Mesenchymal stem cell (in vitro differentiated cells and primary cell): ENCODE results near the gene CCDC196.

Experiments
- DNase-seq: peaks from one replicate; pipeline ENCODE4 v3.0.0-alpha.2; 2013
- H2AFZ ChIP-seq: one replicate; pipeline ENCODE4 v1.6.1; 2013; ENCODE audit warnings: low read depth, mild to moderate bottlenecking, control low read depth, inconsistent platforms, low read length, moderate library complexity
- H2AK5ac ChIP-seq: 2 replicates; pipeline ENCODE4 v1.6.1; 2013; ENCODE audit warnings: low read length, moderate library complexity, mild to moderate bottlenecking, inconsistent platforms; ENCODE audit not compliant: severe bottlenecking
- H2BK120ac ChIP-seq: one replicate; pipeline ENCODE4 v1.6.1; 2013; ENCODE audit warnings: low read depth, mild to moderate bottlenecking, inconsistent platforms, low read length, moderate library complexity
- H2BK12ac ChIP-seq, 2 experiments: one replicate each; pipeline ENCODE4 v1.6.1; 2013; ENCODE audit warnings: inconsistent platforms in 2 of 2, low read length in 2 of 2, mild to moderate bottlenecking in 2 of 2, moderate library complexity in 2 of 2, control low read depth in 1 of 2
- H2BK15ac ChIP-seq: one replicate; pipeline ENCODE4 v1.6.1; 2013; ENCODE audit warnings: mild to moderate bottlenecking, low read depth, inconsistent platforms; ENCODE audit not compliant: poor library complexity, severe bottlenecking
- H2BK5ac ChIP-seq: 2 replicates; pipeline ENCODE4 v1.6.1; 2013; ENCODE audit warnings: low read depth, mild to moderate bottlenecking, low read length, control low read depth, inconsistent platforms; ENCODE audit not compliant: poor library complexity, severe bottlenecking
- H3K14ac ChIP-seq, 2 experiments: one replicate each; pipeline ENCODE4 v1.6.1; 2013; ENCODE audit warnings: inconsistent platforms in 2 of 2, low read length in 2 of 2, control low read depth in 1 of 2, mild to moderate bottlenecking in 1 of 2, moderate library complexity in 1 of 2
- H3K18ac ChIP-seq, 2 experiments: one replicate each; pipeline ENCODE4 v1.6.1; 2013; ENCODE audit warnings: inconsistent platforms in 2 of 2, low read length in 2 of 2, control low read depth in 1 of 2, low read depth in 1 of 2, mild to moderate bottlenecking in 1 of 2
- H3K23ac ChIP-seq, 2 experiments: one replicate each; pipeline ENCODE4 v1.6.1; 2013; ENCODE audit warnings: inconsistent platforms in 2 of 2, low read length in 2 of 2, mild to moderate bottlenecking in 2 of 2, moderate library complexity in 2 of 2, control low read depth in 1 of 2
- H3K27ac ChIP-seq: 2 replicates; pipeline ENCODE4 v1.5.1; 2013; ENCODE audit warnings: mild to moderate bottlenecking, moderate library complexity, low read length, control low read depth, inconsistent platforms; ENCODE audit not compliant: poor library complexity, severe bottlenecking
- H3K27me3 ChIP-seq, 2 experiments: 2 replicates each; pipeline versions ENCODE4 v1.6.1 to v1.7.0; 2013; ENCODE audit warnings: low read length in 2 of 2, mild to moderate bottlenecking in 2 of 2, moderate library complexity in 2 of 2, control low read depth in 1 of 2, inconsistent platforms in 1 of 2; ENCODE audit not compliant: control insufficient read depth in 1 of 2, insufficient read depth in 1 of 2
- H3K36me3 ChIP-seq, 2 experiments: 2 replicates each; pipeline versions ENCODE4 v1.6.1 to v1.7.0; 2013; ENCODE audit warnings: low read length in 2 of 2, control low read depth in 1 of 2, inconsistent platforms in 1 of 2, low read depth in 1 of 2, mild to moderate bottlenecking in 1 of 2; ENCODE audit not compliant: insufficient read depth in 2 of 2, control insufficient read depth in 1 of 2
- H3K4ac ChIP-seq, 2 experiments: one replicate each; pipeline ENCODE4 v1.6.1; 2013; ENCODE audit warnings: inconsistent platforms in 2 of 2, low read length in 2 of 2, mild to moderate bottlenecking in 2 of 2, moderate library complexity in 2 of 2, control low read depth in 1 of 2, low read depth in 1 of 2
- H3K4me1 ChIP-seq: 2 replicates; pipeline ENCODE4 v1.6.1; 2013; ENCODE audit warnings: low read depth, low read length, control low read depth; ENCODE audit not compliant: control insufficient read depth, insufficient read depth
- H3K4me2 ChIP-seq: 2 replicates; pipeline ENCODE4 v1.6.1; 2013; ENCODE audit warnings: low read length, mild to moderate bottlenecking, inconsistent platforms; ENCODE audit not compliant: poor library complexity, severe bottlenecking
- H3K4me3 ChIP-seq, 2 experiments: 2 replicates each; pipeline versions ENCODE4 v1.5.1 to v1.7.0; 2013; ENCODE audit warnings: low read length in 2 of 2, mild to moderate bottlenecking in 2 of 2, control low read depth in 1 of 2, low read depth in 1 of 2; ENCODE audit not compliant: insufficient read depth in 1 of 2
- H3K79me1 ChIP-seq: replicated peaks from 2 replicates; pipeline ENCODE4 v1.6.1; 2013; ENCODE audit warnings: mild to moderate bottlenecking, control low read depth, low read length, inconsistent platforms; ENCODE audit not compliant: poor library complexity, severe bottlenecking
- H3K9ac ChIP-seq: 2 replicates; pipeline ENCODE4 v1.7.0; 2013; ENCODE audit warnings: mild to moderate bottlenecking, low read length, moderate library complexity
- H3K9me3 ChIP-seq: 2 replicates; pipeline ENCODE4 v1.7.0; 2013; ENCODE audit warnings: mild to moderate bottlenecking, low read length; ENCODE audit not compliant: control insufficient read depth
- H4K8ac ChIP-seq: one replicate; pipeline ENCODE4 v1.6.1; 2013; ENCODE audit warnings: inconsistent platforms, mild to moderate bottlenecking, low read length, moderate library complexity
- H4K91ac ChIP-seq: one replicate; pipeline ENCODE4 v1.6.1; 2013; ENCODE audit warnings: mild to moderate bottlenecking, low read length, inconsistent platforms
- WGBS: methylation state at CpG from one replicate; pipeline ENCODE4 v1.1.7; 2013; ENCODE audit warnings: mixed read lengths; 5-methylcytosine and 5-hydroxymethylcytosine counted together

The CCDC196 gene

GRCh38 chr14:66483322-66483721, 2.8 kb upstream of the CCDC196 start:
- Histone ChIP-seq H4K91ac (no peak overlapping the region), H3K9me3 (no peaks in the 10 kb centered on the region), H3K36me3 (no peaks in the 10 kb centered on the region), H2BK15ac (no peak overlapping the region), H3K27ac (no peak overlapping the region), H4K8ac (no peak overlapping the region), H3K4me2 (no peak overlapping the region), H3K23ac (no peak overlapping the region), H3K4me1 (no peaks in the 10 kb centered on the region), H3K79me1 (no peaks in the 10 kb centered on the region), H3K4ac (no peak overlapping the region), H3K4me3 (no peak overlapping the region), H3K18ac (no peak overlapping the region), H2AFZ (no peak overlapping the region), H3K27me3 (no peaks in the 10 kb centered on the region), H3K9ac (no peak overlapping the region), H2BK120ac (no peak overlapping the region), H3K14ac (no peak overlapping the region), H2BK5ac (no peak overlapping the region), H2BK12ac (no peak overlapping the region), H2AK5ac (no peak overlapping the region)
- no peak for DNase-seq
- 60% methylated on average over 1 of the region's 1 CpG for WGBS

GRCh38 chr14:66485029-66485428, 1.1 kb upstream of the CCDC196 start:
- 72% methylated on average over 2 of the region's 3 CpGs for WGBS
- H3K27ac ChIP-seq = no peak overlapping the region

GRCh38 chr14:66487164-66487563, 993 bp downstream of the CCDC196 start:
- H2AK5ac ChIP-seq = no peak overlapping the region
- H3K14ac ChIP-seq = no peak overlapping the region
- H3K27me3 ChIP-seq = no peaks in the 10 kb centered on the region
- H2BK5ac ChIP-seq = no peak overlapping the region
- no peak overlapping the region for H3K27ac ChIP-seq
- 40% methylated on average over 1 of the region's 2 CpGs for WGBS
- H3K4me1 ChIP-seq = no peaks in the 10 kb centered on the region
- H3K23ac ChIP-seq = no peak overlapping the region
- no peak overlapping the region for H2AFZ ChIP-seq
- H3K4ac ChIP-seq = no peak overlapping the region
- no peak for DNase-seq
- no peak overlapping the region for H3K9ac ChIP-seq
- H4K91ac ChIP-seq = no peak overlapping the region
- no peak overlapping the region for H2BK120ac ChIP-seq
- no peaks in the 10 kb centered on the region for H3K9me3 ChIP-seq
- H4K8ac ChIP-seq = no peak overlapping the region
- no peaks in the 10 kb centered on the region for H3K36me3 ChIP-seq
- no peak overlapping the region for H2BK15ac ChIP-seq
- H3K18ac ChIP-seq = no peak overlapping the region
- no peak overlapping the region for H2BK12ac ChIP-seq
- no peak overlapping the region for H3K4me3 ChIP-seq
- no peak overlapping the region for H3K4me2 ChIP-seq
- no peaks in the 10 kb centered on the region for H3K79me1 ChIP-seq

More at GRCh38 chr14:66485029-66485428, 1.1 kb upstream of the CCDC196 start:
- no peak overlapping the region for H2BK12ac ChIP-seq
- no peak overlapping the region for H4K91ac ChIP-seq
- no peaks in the 10 kb centered on the region for H3K79me1 ChIP-seq
- no peak overlapping the region for H3K14ac ChIP-seq
- no peak overlapping the region for H2BK15ac ChIP-seq
- H2BK120ac ChIP-seq = no peak overlapping the region
- H3K4me1 ChIP-seq = no peaks in the 10 kb centered on the region
- H2BK5ac ChIP-seq = no peak overlapping the region
- H3K36me3 ChIP-seq = no peaks in the 10 kb centered on the region
- H3K4ac ChIP-seq = no peak overlapping the region
- no peak overlapping the region for H3K4me2 ChIP-seq
- H2AK5ac ChIP-seq = no peak overlapping the region
- H3K9ac ChIP-seq = no peak overlapping the region
- H3K4me3 ChIP-seq = no peak overlapping the region
- no peak overlapping the region for H2AFZ ChIP-seq
- DNase-seq = no peak
- H3K23ac ChIP-seq = no peak overlapping the region
- no peak overlapping the region for H4K8ac ChIP-seq
- H3K27me3 ChIP-seq = no peaks in the 10 kb centered on the region
- no peaks in the 10 kb centered on the region for H3K9me3 ChIP-seq
- H3K18ac ChIP-seq = no peak overlapping the region

GRCh38 chr14:66490143-66491111, 4.3 kb downstream of the CCDC196 start:
- Histone ChIP-seq H3K4me2 (no peak overlapping the region), H4K91ac (no peak overlapping the region), H4K8ac (no peak overlapping the region), H2BK5ac (no peak overlapping the region), H3K4me1 (no peaks in the 10 kb centered on the region), H3K9ac (no peak overlapping the region), H2AFZ (no peak overlapping the region), H3K4ac (no peak overlapping the region), H3K79me1 (no peaks in the 10 kb centered on the region), H3K23ac (no peak overlapping the region), H2BK120ac (no peak overlapping the region), H2AK5ac (no peak overlapping the region), H3K18ac (no peak overlapping the region), H3K9me3 (no peaks in the 10 kb centered on the region), H3K27me3 (no peaks in the 10 kb centered on the region), H3K14ac (no peak overlapping the region), H3K4me3 (no peak overlapping the region), H3K27ac (no peak overlapping the region), H2BK12ac (no peak overlapping the region), H3K36me3 (no peaks in the 10 kb centered on the region), H2BK15ac (no peak overlapping the region)
- DNase-seq = no peak
- 51% methylated on average over 3 of the region's 3 CpGs for WGBS
